Osteocyte (in vitro differentiated cells): Measurements from ENCODE around the gene POLK. TPM values are rescaled to one million over a fixed set of nuclear protein-coding genes. Genes with fewer than 3 reads are reported as not detected.
"Not testable (repeated sequence)": the region's sequence is repeated elsewhere in the genome, so short reads cannot be mapped to it uniquely, and the experiment has no call there.

Source experiments
- DNase-seq: peaks from one replicate; pipeline ENCODE4 v3.0.0; 2021; ENCODE audit warnings: mixed read lengths; ENCODE audit not compliant: unreplicated experiment; ENCODE audit errors: extremely low spot score
- H3K27ac Mint-ChIP-seq: one replicate; pipeline ENCODE4 v1.8.0; 2021; ENCODE audit warnings: mild to moderate bottlenecking, mixed read lengths; ENCODE audit not compliant: unreplicated experiment
- H3K27me3 Mint-ChIP-seq: one replicate; pipeline ENCODE4 v1.8.0; 2021; ENCODE audit warnings: mixed read lengths; ENCODE audit not compliant: unreplicated experiment
- H3K36me3 Mint-ChIP-seq: one replicate; pipeline ENCODE4 v1.8.0; 2021; ENCODE audit warnings: mixed read lengths; ENCODE audit not compliant: unreplicated experiment
- H3K4me1 Mint-ChIP-seq: one replicate; pipeline ENCODE4 v1.8.0; 2021; ENCODE audit warnings: mixed read lengths; ENCODE audit not compliant: unreplicated experiment
- H3K4me3 Mint-ChIP-seq: one replicate; pipeline ENCODE4 v1.8.0; 2021; ENCODE audit warnings: mild to moderate bottlenecking, moderate library complexity, mixed read lengths; ENCODE audit not compliant: unreplicated experiment
- H3K9me3 Mint-ChIP-seq: one replicate; pipeline ENCODE4 v1.8.0; 2021; ENCODE audit warnings: mixed read lengths; ENCODE audit not compliant: unreplicated experiment
- CTCF ChIP-seq: fragments of 200-600 bp; sonication (generic); IDR thresholded peaks from 2 replicates; pipeline ENCODE4 v1.5.0; 2021; ENCODE audit warnings: antibody characterized with exemption, mild to moderate bottlenecking, moderate library complexity
- total RNA-seq: library from RNA; stranded (reverse); gene quantifications from 2 replicates; pipeline ENCODE4 v1.2.1, GENCODE V29; 2021

Gene POLK
- total RNA-seq, 1 donor from 2014 or later, result 28.9 TPM

GRCh38 chr5:75552764-75553163 lies 41.1 kb downstream of the POLK start:
- DNase-seq, result no peak
- Mint-ChIP-seq H3K27ac (no peak overlapping the region), H3K27me3 (no peaks in the 10 kb centered on the region), H3K36me3 (peaks cover 50% of the 10 kb centered on the region), H3K4me1 (peaks cover 7% of the 10 kb centered on the region), H3K9me3 (peaks cover 8% of the 10 kb centered on the region), H3K4me3 (no peak overlapping the region)
- no peak for TF ChIP-seq CTCF

GRCh38 chr5:75553358-75553757 lies 41.7 kb downstream of the POLK start:
- peaks cover 12% of the 10 kb centered on the region for H3K4me1 Mint-ChIP-seq
- TF ChIP-seq CTCF, result no peak
- peaks cover 54% of the 10 kb centered on the region for H3K36me3 Mint-ChIP-seq
- no peak overlapping the region for H3K4me3 Mint-ChIP-seq
- no peaks in the 10 kb centered on the region for H3K27me3 Mint-ChIP-seq
- no peak overlapping the region for H3K27ac Mint-ChIP-seq
- DNase-seq, result no peak
- peaks cover 11% of the 10 kb centered on the region for H3K9me3 Mint-ChIP-seq

DNA sequence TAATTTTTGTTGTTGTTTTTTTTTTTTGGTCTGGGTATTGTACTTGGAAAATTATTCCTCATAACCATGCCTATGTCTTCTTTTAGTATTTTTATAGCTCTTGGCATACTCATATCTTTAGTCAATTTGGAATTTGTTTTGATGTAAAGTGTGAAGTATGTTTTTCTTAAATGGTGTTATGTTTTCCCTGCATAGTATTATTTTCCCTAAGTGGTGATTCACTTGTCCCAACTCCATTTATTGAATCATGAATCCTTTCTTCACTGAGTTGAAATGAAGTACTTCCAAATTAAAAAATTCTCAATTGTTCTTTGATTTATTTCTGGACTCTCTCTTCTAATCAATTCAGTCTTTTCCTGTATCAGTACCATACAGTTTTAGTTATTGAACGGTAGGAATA lies 46.5 kb downstream of the POLK start:
- no peak for DNase-seq
- Mint-ChIP-seq H3K27me3 (no peaks in the 10 kb centered on the region), H3K4me1 (peaks cover 14% of the 10 kb centered on the region), H3K36me3 (peaks cover 49% of the 10 kb centered on the region), H3K9me3 (peaks cover 23% of the 10 kb centered on the region), H3K27ac (no peak overlapping the region), H3K4me3 (no peak overlapping the region)
- TF ChIP-seq CTCF, result no peak

DNA sequence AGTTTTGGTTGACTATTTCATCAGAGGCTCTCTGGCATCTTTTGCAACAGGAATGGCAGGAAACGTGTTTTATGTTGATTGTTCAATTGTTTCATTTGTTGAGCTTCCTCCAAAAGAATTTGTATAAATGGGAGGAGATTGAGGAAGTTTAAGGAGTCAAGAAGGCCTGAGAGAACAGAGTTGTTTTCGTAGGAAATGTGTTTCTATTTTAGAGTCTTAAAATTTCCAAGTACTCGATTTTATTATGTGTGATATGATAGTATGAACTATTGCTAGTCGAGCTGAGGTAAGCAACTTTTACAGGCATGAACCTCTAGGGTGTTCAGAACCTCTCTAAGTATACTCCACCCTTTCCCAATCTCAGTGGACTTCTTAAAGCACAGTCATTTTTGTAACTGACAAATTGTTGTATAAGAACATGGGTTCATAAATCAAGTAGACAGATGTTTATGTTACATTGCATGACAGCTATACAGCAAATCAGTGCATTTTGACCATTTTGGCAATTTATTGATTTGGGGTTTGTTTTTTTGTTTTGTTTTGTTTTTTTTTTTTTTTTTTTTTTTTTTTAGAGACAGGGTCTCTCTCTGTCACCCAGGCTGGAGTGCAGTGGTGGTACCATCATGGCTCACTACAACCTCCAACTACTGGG lies 47.4 kb downstream of the POLK start:
- Mint-ChIP-seq H3K9me3 (peaks cover 32% of the 10 kb centered on the region), H3K4me3 (no peak overlapping the region), H3K27me3 (no peaks in the 10 kb centered on the region), H3K4me1 (peaks cover 14% of the 10 kb centered on the region), H3K27ac (peak overlapping the region; percentile 52), H3K36me3 (peaks cover 50% of the 10 kb centered on the region)
- DNase-seq, result no peak
- no peak for TF ChIP-seq CTCF

GRCh38 chr5:75560655-75561054 lies 49.0 kb downstream of the POLK start:
- not testable (repeated sequence) for H3K27me3 Mint-ChIP-seq, H3K4me3 Mint-ChIP-seq, H3K27ac Mint-ChIP-seq, DNase-seq
- peaks cover 40% of the 10 kb centered on the region for H3K9me3 Mint-ChIP-seq
- peaks cover 21% of the 10 kb centered on the region for H3K4me1 Mint-ChIP-seq
- peaks cover 50% of the 10 kb centered on the region for H3K36me3 Mint-ChIP-seq

DNA sequence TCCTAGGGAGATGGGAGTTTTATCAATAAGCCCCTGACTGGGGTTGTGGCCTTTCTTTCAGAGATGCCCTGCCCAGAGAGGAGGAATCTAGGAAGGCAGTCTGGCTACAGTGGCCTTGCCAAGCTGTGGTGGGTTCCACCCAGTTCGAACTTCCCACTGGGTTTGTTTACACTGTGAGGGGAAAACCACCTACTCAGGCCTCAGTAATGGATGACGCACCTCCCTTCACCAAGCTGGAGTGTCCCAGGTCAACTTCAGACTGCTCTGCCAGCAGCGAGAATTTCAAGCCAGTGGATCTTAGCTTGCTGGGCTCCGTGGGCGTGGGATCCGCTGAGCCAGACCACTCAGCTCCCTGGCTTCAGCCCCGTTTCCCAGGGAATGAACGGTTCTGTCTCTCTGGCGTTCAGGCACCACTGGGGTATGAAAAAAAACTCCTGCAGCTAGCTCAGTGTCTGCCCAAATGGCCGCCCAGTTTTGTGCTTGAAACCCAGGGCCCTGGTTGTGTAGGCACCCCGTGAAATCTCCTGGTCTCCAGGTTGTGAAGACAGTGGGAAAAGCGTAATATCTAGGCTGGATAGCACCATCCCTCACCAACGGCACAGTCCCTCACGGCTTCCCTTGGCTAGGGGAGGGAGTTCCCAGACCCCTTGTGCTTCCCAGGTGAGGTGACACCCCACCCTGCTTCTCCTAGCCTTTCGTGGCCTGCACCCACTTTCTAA lies 54.5 kb downstream of the POLK start:
- not testable (repeated sequence) for H3K4me3 Mint-ChIP-seq, DNase-seq, H3K27me3 Mint-ChIP-seq
- Mint-ChIP-seq H3K9me3 (peaks cover 31% of the 10 kb centered on the region), H3K27ac (peak overlapping the region; percentile 93), H3K36me3 (peaks cover 37% of the 10 kb centered on the region), H3K4me1 (peaks cover 39% of the 10 kb centered on the region)
